ENCODE results near the gene ROBO1. TPM values are rescaled to one million over a fixed set of nuclear protein-coding genes. Genes with fewer than 3 reads are reported as not detected.

ROBO1 gene
- total RNA-seq, 1 donor from 2014 or later = 13.4 TPM

DNA sequence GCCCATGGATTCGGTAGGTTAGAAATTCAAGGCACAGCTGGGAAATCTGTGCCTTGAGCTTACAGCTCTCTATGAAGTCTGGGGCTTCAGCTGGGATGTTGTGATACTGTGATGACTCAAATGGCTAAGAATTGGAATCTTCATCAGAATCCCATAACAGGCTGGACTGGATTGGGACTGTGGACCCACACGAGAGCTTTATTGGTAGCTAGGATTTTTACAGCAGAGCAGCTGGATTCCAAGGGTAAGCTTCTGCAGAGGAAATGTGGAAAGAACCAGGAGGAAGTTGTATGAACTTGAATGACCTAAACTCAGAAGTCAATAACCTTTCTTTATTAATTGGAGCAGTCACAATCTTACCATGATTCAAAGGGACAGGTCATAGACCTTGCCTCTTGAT, 1187.1 kb downstream of the ROBO1 start:
- no peak for DNase-seq (ENCODE audit: low spot score in 2 of 2)
- H3K36me3 ChIP-seq = no peaks in the 10 kb centered on the region
- intact Hi-C loops (cut with DNase I) = no loop called here
- H3K4me3 ChIP-seq = no peak overlapping the region
- TF ChIP-seq, protein P1, sequence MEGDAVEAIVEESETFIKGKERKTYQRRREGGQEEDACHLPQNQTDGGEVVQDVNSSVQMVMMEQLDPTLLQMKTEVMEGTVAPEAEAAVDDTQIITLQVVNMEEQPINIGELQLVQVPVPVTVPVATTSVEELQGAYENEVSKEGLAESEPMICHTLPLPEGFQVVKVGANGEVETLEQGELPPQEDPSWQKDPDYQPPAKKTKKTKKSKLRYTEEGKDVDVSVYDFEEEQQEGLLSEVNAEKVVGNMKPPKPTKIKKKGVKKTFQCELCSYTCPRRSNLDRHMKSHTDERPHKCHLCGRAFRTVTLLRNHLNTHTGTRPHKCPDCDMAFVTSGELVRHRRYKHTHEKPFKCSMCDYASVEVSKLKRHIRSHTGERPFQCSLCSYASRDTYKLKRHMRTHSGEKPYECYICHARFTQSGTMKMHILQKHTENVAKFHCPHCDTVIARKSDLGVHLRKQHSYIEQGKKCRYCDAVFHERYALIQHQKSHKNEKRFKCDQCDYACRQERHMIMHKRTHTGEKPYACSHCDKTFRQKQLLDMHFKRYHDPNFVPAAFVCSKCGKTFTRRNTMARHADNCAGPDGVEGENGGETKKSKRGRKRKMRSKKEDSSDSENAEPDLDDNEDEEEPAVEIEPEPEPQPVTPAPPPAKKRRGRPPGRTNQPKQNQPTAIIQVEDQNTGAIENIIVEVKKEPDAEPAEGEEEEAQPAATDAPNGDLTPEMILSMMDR (IDR thresholded peaks at IDR 0.05) = no peak
- H3K9me3 ChIP-seq = no peaks in the 10 kb centered on the region
- H3K4me1 ChIP-seq = no peaks in the 10 kb centered on the region
- no peaks in the 10 kb centered on the region for H3K27me3 ChIP-seq
- H3K27ac ChIP-seq = no peak overlapping the region

DNA sequence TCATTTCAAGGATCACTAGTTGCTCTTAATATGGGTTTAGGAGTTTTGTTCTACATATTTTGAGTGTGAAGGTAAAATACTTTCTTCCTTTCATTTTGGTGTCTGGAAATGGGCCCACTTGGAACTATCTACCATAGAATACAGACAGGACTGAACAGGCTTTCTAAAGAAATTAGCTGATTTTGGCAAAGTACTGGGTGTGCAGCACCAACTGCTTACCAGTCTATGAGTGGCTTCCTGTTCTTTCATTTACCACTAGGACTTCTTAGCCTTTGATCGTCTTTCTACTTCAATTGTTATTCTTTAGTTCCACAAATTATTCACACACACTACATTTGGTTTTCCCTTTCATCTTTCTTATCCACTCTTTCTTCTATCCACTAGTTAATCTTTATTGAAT, 1196.3 kb downstream of the ROBO1 start:
- H3K27me3 ChIP-seq = no peaks in the 10 kb centered on the region
- H3K36me3 ChIP-seq = no peaks in the 10 kb centered on the region
- no peak overlapping the region for H3K27ac ChIP-seq
- H3K9me3 ChIP-seq = no peaks in the 10 kb centered on the region
- TF ChIP-seq, protein P1 (IDR thresholded peaks at IDR 0.05) = no peak
- no peaks in the 10 kb centered on the region for H3K4me1 ChIP-seq
- intact Hi-C loops (cut with DNase I) = no loop called here
- no peak overlapping the region for H3K4me3 ChIP-seq
- no peak for DNase-seq (ENCODE audit: low spot score in 2 of 2)

DNA sequence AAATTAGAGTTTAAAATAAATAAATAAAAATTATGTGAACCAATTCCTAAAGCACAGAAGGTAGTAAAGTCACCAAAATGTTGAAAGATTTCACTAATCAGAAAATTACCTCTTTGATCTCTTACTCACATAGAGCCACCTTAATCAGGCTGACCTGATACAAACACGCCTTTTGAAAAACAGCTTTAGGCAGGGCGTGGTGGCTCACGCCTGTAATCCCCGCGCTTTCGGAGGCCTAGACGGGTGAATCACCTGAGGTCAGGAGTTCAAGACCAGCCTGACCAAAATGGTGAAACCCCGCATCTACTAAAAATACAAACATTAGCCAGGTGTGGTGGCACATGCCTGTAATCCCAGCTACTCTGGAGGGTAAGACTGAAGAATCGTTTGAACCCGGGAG, 1197.3 kb downstream of the ROBO1 start:
- TF ChIP-seq, protein P1 (IDR thresholded peaks at IDR 0.05) = no peak
- intact Hi-C loops (cut with DNase I) = no loop called here
- H3K9me3 ChIP-seq = no peaks in the 10 kb centered on the region
- H3K27ac ChIP-seq = no peak overlapping the region
- H3K4me3 ChIP-seq = no peak overlapping the region
- no peak for DNase-seq (ENCODE audit: low spot score in 2 of 2)
- no peaks in the 10 kb centered on the region for H3K27me3 ChIP-seq
- H3K4me1 ChIP-seq = no peaks in the 10 kb centered on the region
- H3K36me3 ChIP-seq = no peaks in the 10 kb centered on the region

DNA sequence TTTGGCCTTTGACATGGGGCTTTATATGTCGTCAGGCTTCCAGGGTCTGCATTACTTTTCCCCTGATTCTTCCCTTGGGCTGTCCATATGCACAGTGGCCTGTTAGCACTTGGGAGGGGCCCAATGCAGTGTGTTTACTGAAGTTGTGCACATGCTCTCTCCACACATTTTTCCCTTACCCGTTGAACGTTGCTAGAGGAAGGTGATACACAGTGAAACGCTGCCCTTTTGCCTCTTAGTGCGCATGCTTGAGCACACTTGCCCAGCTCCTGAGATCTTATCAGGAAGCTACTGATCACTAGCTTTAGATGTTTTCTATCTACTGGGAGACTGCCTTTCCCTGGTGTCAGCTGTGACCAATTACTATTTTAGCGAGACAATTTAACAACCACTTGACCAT, 1198.0 kb downstream of the ROBO1 start:
- no peak overlapping the region for H3K4me3 ChIP-seq
- H3K36me3 ChIP-seq = no peaks in the 10 kb centered on the region
- H3K4me1 ChIP-seq = no peaks in the 10 kb centered on the region
- TF ChIP-seq, protein P1 (IDR thresholded peaks at IDR 0.05) = no peak
- no peaks in the 10 kb centered on the region for H3K27me3 ChIP-seq
- no peak for DNase-seq (ENCODE audit: low spot score in 2 of 2)
- intact Hi-C loops (cut with DNase I) = no loop called here
- no peak overlapping the region for H3K27ac ChIP-seq
- no peaks in the 10 kb centered on the region for H3K9me3 ChIP-seq

DNA sequence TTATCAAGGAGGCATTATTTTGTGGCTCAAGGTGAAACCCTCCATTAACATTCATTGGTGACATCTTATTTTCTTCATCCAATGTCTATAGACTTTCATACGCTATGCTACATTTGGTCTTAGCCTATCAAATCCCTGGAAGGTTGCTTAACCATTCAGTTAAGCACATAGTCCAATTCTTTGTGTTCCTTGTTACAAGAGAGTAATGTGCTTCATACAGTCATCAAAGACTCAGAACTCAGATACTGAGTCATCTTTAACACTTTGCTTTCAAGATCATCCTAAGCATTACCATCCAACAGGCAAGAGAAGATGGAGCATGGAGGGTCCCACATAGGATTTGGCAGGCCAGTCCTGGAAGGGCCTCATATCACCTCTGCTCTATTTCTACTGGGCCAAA, 1202.1 kb downstream of the ROBO1 start:
- intact Hi-C loops (cut with DNase I) = no loop called here
- H3K4me3 ChIP-seq = no peak overlapping the region
- H3K27ac ChIP-seq = no peak overlapping the region
- H3K36me3 ChIP-seq = no peaks in the 10 kb centered on the region
- DNase-seq (ENCODE audit: low spot score in 2 of 2) = no peak
- H3K4me1 ChIP-seq = no peaks in the 10 kb centered on the region
- TF ChIP-seq, protein P1 (IDR thresholded peaks at IDR 0.05) = no peak
- no peaks in the 10 kb centered on the region for H3K9me3 ChIP-seq
- H3K27me3 ChIP-seq = no peaks in the 10 kb centered on the region

DNA sequence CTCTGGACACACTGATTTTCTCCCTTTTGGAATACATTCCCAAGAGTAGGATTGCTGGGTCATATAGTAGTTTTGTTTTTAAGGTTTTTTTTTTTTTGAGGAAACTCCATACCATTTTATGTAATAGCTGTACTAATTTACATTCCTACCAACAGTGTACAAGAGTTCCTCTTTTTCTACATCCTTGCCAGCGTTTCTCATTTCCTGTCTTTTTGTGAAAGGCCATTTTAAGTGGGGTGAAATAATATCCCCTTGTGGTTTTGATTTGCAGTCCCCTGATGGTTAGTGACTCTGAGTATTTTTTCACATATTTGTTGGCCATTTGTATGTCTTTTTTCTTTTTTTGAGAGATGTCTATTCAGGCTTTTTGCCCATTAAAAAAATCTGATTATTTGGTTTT, 1205.5 kb downstream of the ROBO1 start:
- TF ChIP-seq, protein P1 (IDR thresholded peaks at IDR 0.05) = no peak
- H3K4me3 ChIP-seq = no peak overlapping the region
- no peaks in the 10 kb centered on the region for H3K9me3 ChIP-seq
- no peaks in the 10 kb centered on the region for H3K4me1 ChIP-seq
- no peak for DNase-seq (ENCODE audit: low spot score in 2 of 2)
- intact Hi-C loops (cut with DNase I) = no loop called here
- H3K27ac ChIP-seq = no peak overlapping the region
- H3K27me3 ChIP-seq = no peaks in the 10 kb centered on the region
- no peaks in the 10 kb centered on the region for H3K36me3 ChIP-seq

Measured in ascending aorta (tissue), 2 donors.